OCI-LY3 (cell line): ENCODE data around the gene ZBED5.
"Not testable (repeated sequence)": the region's sequence is repeated elsewhere in the genome, so short reads cannot be mapped to it uniquely, and the experiment has no call there.

ENCODE experiments used
- H2AFZ ChIP-seq: fragments of 200-600, 300-600 bp; shearing (Covaris generic); 2 replicates; pipeline ENCODE4 v1.6.0; 2014; ENCODE audit warnings: antibody characterized with exemption, low read depth, low read length
- H3K27ac ChIP-seq: fragments of 200-600, 300-600 bp; sonication (generic); 2 replicates; pipeline ENCODE4 v1.5.1; 2014; ENCODE audit warnings: mild to moderate bottlenecking, low read length, moderate library complexity, mixed read lengths
- H3K27me3 ChIP-seq: fragments of 200-600, 300-600 bp; sonication (generic); 2 replicates; pipeline ENCODE4 v1.6.1; 2014; ENCODE audit warnings: low read depth, low read length, mixed read lengths
- H3K36me3 ChIP-seq: fragments of 200-600, 300-600 bp; sonication (generic); replicated peaks from 2 replicates; pipeline ENCODE3; 2014; ENCODE audit warnings: low read depth, low read length, mixed read lengths
- H3K4me1 ChIP-seq: fragments of 300-600, 200-600 bp; sonication (generic); 2 replicates; pipeline ENCODE4 v1.6.1; 2014; ENCODE audit warnings: low read length, mixed read lengths
- H3K4me2 ChIP-seq: fragments of 200-600, 300-600 bp; sonication (generic); 2 replicates; pipeline ENCODE4 v1.6.1; 2014; ENCODE audit warnings: low read length, mixed read lengths
- H3K4me3 ChIP-seq: fragments of 300-600, 200-600 bp; sonication (generic); 2 replicates; pipeline ENCODE4 v1.5.1; 2014; ENCODE audit warnings: antibody characterized with exemption, mild to moderate bottlenecking, low read length, moderate library complexity
- H3K79me2 ChIP-seq: fragments of 300-600, 200-600 bp; shearing (Covaris generic); 2 replicates; pipeline ENCODE4 v1.6.1; 2014; ENCODE audit warnings: mild to moderate bottlenecking, low read length, mixed read lengths
- H3K9ac ChIP-seq: fragments of 300-600, 200-600 bp; shearing (Covaris generic); 2 replicates; pipeline ENCODE4 v1.6.0; 2014; ENCODE audit warnings: mild to moderate bottlenecking, low read length, moderate library complexity
- H3K9me3 ChIP-seq: fragments of 200-600, 300-600 bp; shearing (Covaris generic); 2 replicates; pipeline ENCODE4 v1.6.1; 2014; ENCODE audit warnings: low read length, mixed read lengths; ENCODE audit not compliant: insufficient read depth
- H4K20me1 ChIP-seq: fragments of 200-600, 300-600 bp; sonication (generic); 2 replicates; pipeline ENCODE4 v1.6.1; 2016; ENCODE audit warnings: low read length, mixed read lengths; ENCODE audit not compliant: insufficient read depth
- EZH2phosphoT487 ChIP-seq: fragments of 200-600 bp; shearing (Covaris generic); IDR thresholded peaks from 2 replicates; pipeline ENCODE4 v1.6.1; 2018; ENCODE audit warnings: antibody characterized with exemption, mixed run types, low read depth
- TF ChIP-seq, protein P1 (sequence below): fragments of 200-600, 300-600 bp; sonication (generic); IDR thresholded peaks from 2 replicates; pipeline ENCODE4 v1.5.1; 2014; ENCODE audit warnings: antibody characterized with exemption, low read length, low read depth

Gene ZBED5

DNA sequence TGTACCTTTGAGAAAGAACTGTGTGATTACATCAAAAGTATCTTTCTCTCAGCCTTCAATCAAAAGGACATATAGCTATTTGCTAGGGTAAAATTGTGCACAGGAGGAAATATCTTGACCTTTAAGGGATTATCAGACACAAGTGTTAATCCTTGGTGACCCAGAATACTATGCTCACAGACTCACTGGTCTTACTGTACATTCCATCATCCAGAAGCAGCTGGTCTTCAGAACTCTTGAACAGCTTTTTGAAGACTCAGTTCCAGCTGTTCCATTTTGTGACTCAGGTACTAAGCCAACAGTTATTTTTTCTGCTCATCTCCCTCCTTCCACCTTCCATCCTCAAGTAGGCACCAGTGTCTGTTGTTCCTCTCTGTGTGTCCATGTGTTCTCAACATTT is 19.8 kb downstream of the ZBED5 start:
- Histone ChIP-seq H3K27ac (no peak overlapping the region), H3K79me2 (no peaks in the 10 kb centered on the region), H4K20me1 (no peaks in the 10 kb centered on the region), H2AFZ (no peak overlapping the region), H3K27me3 (no peaks in the 10 kb centered on the region), H3K4me1 (no peaks in the 10 kb centered on the region), H3K4me3 (no peak overlapping the region), H3K36me3 (no peaks in the 10 kb centered on the region), H3K4me2 (no peak overlapping the region), H3K9ac (no peak overlapping the region), H3K9me3 (no peaks in the 10 kb centered on the region)
- TF ChIP-seq, protein P1, sequence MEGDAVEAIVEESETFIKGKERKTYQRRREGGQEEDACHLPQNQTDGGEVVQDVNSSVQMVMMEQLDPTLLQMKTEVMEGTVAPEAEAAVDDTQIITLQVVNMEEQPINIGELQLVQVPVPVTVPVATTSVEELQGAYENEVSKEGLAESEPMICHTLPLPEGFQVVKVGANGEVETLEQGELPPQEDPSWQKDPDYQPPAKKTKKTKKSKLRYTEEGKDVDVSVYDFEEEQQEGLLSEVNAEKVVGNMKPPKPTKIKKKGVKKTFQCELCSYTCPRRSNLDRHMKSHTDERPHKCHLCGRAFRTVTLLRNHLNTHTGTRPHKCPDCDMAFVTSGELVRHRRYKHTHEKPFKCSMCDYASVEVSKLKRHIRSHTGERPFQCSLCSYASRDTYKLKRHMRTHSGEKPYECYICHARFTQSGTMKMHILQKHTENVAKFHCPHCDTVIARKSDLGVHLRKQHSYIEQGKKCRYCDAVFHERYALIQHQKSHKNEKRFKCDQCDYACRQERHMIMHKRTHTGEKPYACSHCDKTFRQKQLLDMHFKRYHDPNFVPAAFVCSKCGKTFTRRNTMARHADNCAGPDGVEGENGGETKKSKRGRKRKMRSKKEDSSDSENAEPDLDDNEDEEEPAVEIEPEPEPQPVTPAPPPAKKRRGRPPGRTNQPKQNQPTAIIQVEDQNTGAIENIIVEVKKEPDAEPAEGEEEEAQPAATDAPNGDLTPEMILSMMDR, result no peak
- TF ChIP-seq EZH2phosphoT487, result no peak

DNA sequence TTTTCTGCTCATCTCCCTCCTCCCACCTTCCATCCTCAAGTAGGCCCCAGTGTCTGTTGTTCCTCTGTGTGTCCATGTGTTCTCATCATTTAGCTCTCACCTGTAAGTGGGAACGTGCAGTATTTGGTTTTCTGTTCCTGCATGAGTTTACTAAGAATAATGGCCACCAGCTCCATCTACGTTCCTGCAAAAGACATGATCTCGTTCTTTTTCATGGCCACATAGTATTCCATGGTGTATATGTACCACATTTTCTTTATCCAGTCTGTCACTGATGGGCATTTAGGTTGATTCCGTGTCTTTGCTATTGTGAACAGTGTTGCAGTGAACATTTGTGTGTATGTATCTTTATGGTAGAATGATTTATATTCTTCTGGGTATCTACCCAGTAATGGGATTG is 21.0 kb downstream of the ZBED5 start:
- H2AFZ ChIP-seq, H3K9me3 ChIP-seq: not testable (repeated sequence)

DNA sequence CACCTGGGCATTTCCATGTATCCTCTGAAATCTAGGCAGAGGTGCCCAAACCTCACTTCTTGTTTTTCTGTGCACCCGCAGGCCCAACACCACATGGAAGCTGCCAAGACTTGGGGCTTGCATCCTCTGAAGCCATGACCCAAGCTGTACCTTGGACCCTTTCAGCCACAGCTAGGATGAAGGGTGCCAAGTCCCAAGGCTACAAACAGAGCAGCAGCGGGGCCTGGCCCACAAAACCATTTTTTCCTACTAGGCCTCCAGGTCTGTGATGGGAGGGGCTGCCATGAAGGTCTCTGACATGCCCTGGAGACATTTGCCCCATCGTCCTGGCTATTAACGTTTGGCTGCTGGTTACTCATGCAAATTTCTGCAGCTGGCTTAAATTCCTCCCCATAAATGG is 28.7 kb downstream of the ZBED5 start:
- Histone ChIP-seq H3K9me3 (no peaks in the 10 kb centered on the region), H2AFZ (no peak overlapping the region), H3K9ac (no peak overlapping the region), H3K4me1 (peaks cover 11% of the 10 kb centered on the region), H3K4me2 (no peak overlapping the region), H3K4me3 (no peak overlapping the region), H3K27ac (no peak overlapping the region), H3K27me3 (no peaks in the 10 kb centered on the region), H3K36me3 (no peaks in the 10 kb centered on the region), H3K79me2 (no peaks in the 10 kb centered on the region), H4K20me1 (no peaks in the 10 kb centered on the region)
- TF ChIP-seq EZH2phosphoT487, result no peak
- TF ChIP-seq, protein P1, result no peak

More for the DNA sequence above, 21.0 kb downstream of the ZBED5 start:
- H3K79me2 ChIP-seq, H4K20me1 ChIP-seq, H3K4me2 ChIP-seq, H3K4me3 ChIP-seq, H3K9ac ChIP-seq, H3K4me1 ChIP-seq, H3K27me3 ChIP-seq, H3K36me3 ChIP-seq, H3K27ac ChIP-seq: not testable (repeated sequence)

DNA sequence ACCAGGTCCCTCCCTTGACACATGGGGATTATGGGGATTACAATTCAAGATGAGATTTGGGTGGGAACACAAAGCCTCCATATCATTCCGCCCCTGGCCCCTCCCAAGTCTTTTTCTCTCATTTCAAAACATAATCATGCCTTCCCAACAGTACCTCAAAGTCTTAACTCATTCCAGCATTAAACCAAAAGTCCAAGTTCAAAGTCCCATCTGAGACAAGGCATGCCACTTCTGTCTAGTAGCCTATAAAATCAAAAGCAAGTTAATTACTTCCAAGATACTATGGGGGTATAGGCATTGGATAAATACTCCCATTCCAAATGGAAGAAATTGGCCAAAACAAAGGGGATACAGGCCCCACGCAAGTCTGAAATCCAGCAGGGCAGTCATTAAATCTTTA is 29.5 kb downstream of the ZBED5 start:
- Histone ChIP-seq H3K27me3 (no peaks in the 10 kb centered on the region), H3K9ac (no peak overlapping the region), H3K9me3 (no peaks in the 10 kb centered on the region), H4K20me1 (no peaks in the 10 kb centered on the region), H3K79me2 (no peaks in the 10 kb centered on the region), H3K4me1 (peaks cover 11% of the 10 kb centered on the region), H3K36me3 (no peaks in the 10 kb centered on the region), H3K4me3 (no peak overlapping the region), H3K27ac (no peak overlapping the region), H3K4me2 (no peak overlapping the region), H2AFZ (no peak overlapping the region)
- TF ChIP-seq, protein P1, result no peak
- no peak for TF ChIP-seq EZH2phosphoT487

DNA sequence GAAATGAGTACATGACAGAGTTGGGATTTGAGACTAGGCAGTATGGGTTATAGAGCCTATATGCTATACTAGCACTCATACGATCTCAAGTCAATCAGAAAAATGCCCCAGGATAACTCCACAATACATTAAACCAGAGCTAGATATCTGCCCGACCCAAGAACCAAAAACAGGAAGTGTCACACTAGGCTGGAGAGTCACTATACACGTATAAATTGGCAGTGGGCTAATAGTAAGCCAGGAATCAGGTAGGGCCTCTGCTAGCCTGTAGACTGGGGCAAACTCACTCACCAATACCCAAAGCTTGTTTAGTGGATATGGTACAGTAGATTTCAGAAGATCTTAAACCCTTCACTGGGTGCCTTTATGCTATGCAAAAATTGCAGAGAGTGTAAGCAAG is 33.0 kb downstream of the ZBED5 start:
- peak overlapping the region; percentile 33 for H3K4me3 ChIP-seq
- no peaks in the 10 kb centered on the region for H3K79me2 ChIP-seq
- H4K20me1 ChIP-seq, result no peaks in the 10 kb centered on the region
- H3K4me1 ChIP-seq, result peaks cover 11% of the 10 kb centered on the region
- TF ChIP-seq, protein P1, result no peak
- TF ChIP-seq EZH2phosphoT487, result no peak
- H3K9me3 ChIP-seq, result no peaks in the 10 kb centered on the region
- H3K27me3 ChIP-seq, result no peaks in the 10 kb centered on the region
- H3K4me2 ChIP-seq, result peak overlapping the region; percentile 67
- peak overlapping the region; percentile 22 for H3K27ac ChIP-seq
- peak overlapping the region; percentile 21; the same call in 1 of the 2 replicates for H3K9ac ChIP-seq
- no peaks in the 10 kb centered on the region for H3K36me3 ChIP-seq
- H2AFZ ChIP-seq, result peak overlapping the region; percentile 48
